Sigmoid colon (tissue), 4 donors: ENCODE measurements around the gene UBASH3B.

Experiments
- POLR2A ChIP-seq, 2 donors: fragments of 450-650 bp; IDR thresholded peaks; one replicate each; pipeline ENCODE4 v1.6.1; 2016; ENCODE audit warnings: antibody characterized with exemption in 2 of 2, mild to moderate bottlenecking in 2 of 2, moderate library complexity in 2 of 2
- POLR2AphosphoS5 ChIP-seq, 4 donors: sonication (generic); formaldehyde crosslinking; IDR thresholded peaks; one replicate each; pipeline ENCODE4 v1.6.1; 2017; ENCODE audit warnings: antibody characterized with exemption in 4 of 4
- TF ChIP-seq, protein P1 (sequence below), 4 experiments: fragments of 450-650 bp in 3 of 4; fragments of 200-600 bp in 1 of 4; IDR thresholded peaks; one replicate each; pipeline ENCODE4 v1.5.1; 2016 to 2019; ENCODE audit warnings: antibody characterized with exemption in 4 of 4, mild to moderate bottlenecking in 3 of 4, moderate library complexity in 2 of 4

DNA sequence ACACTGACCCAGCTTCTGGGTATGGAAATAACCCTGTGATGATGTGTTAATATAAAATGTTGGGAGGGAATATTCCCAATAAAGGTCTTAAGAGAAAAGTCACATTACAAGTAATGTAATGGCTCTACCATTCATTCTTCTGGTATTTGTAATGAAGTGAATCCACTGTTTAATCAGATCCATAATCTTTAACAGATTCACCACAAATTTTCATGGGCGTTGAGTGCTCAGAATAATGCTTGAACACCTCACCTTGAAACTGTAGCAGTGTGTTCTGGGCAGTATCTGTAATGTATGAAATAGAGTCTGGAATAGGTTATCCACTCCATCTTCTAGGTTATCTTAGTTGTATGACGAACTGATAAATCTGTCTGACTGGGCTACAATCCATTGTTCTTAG, 156.2 kb downstream of the UBASH3B start:
- TF ChIP-seq, protein P1, sequence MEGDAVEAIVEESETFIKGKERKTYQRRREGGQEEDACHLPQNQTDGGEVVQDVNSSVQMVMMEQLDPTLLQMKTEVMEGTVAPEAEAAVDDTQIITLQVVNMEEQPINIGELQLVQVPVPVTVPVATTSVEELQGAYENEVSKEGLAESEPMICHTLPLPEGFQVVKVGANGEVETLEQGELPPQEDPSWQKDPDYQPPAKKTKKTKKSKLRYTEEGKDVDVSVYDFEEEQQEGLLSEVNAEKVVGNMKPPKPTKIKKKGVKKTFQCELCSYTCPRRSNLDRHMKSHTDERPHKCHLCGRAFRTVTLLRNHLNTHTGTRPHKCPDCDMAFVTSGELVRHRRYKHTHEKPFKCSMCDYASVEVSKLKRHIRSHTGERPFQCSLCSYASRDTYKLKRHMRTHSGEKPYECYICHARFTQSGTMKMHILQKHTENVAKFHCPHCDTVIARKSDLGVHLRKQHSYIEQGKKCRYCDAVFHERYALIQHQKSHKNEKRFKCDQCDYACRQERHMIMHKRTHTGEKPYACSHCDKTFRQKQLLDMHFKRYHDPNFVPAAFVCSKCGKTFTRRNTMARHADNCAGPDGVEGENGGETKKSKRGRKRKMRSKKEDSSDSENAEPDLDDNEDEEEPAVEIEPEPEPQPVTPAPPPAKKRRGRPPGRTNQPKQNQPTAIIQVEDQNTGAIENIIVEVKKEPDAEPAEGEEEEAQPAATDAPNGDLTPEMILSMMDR (IDR thresholded peaks at IDR 0.05) = no peak
- TF ChIP-seq POLR2AphosphoS5 (IDR thresholded peaks at IDR 0.05) (no peak), POLR2A (IDR thresholded peaks at IDR 0.05) (no peak)
